Measurements from ENCODE around the gene MRPS18B.

Gene MRPS18B

GRCh38 chr6:30610065-30610464 is 7.6 kb upstream of the MRPS18B start:
- no peak for DNase-seq

- DNase-seq: no peak
Observed at GRCh38 chr6:30611150-30611855, 6.3 kb upstream of the MRPS18B start.

DNA sequence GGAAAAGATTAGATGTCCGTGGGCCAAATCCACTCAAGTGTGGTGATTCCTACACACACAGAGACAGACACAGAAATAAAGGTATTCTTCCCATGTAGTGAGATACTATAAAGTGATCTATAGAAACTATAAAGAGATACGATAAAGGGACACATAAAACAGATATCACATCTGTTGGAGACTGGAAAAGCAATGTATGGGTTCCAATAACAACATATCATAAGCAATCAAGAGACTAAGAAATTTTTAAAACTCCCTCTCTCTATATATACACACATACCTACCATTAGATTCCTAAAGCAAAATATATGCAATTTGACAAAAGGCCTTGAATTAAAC is 5.8 kb upstream of the MRPS18B start:
- DNase-seq: no peak

DNA sequence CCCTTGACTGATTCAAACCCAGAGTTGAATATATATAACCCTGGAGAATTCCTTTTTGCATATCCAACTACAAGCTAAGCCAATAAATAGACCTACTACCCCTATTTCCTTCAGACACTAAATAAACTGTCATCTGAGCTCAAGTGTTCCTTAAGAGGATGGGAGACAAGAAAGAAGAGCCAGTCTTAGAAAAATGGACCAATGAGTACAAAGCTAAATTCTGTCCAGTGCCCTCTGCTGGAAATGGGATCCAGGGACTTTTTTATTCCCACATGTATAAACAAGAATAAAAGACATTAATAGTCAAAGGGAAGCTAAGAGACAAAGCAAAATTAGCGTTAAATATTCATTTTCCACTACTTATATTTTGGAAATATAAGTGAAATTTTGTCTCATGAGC is 5.4 kb upstream of the MRPS18B start:
- no peak for DNase-seq

DNA sequence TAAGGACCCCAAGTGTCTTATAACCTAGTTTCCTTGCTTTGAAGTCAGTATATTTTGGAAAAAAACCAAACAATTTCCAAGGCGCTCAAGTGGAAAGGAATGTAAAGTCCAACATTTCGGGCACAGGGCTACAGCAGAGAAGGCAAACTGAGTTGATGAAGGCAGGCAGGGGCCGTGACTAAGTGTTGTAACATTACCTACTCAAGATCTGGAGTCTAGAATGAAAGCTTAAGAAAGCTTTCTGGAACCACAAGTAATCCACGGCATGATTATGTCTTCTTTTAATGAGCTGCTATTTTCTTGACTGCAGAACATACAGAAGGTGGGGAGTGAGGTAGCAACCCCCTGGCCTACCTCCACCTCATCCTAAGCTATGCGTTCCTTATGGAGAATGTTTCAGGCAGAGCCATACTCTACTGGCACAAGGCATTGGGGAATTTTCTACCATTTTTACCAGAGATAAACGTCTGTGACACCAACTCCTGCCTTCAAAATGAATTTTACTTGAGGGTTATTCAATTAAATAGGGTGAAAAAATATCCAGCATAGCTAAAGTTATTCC is 4.9 kb upstream of the MRPS18B start:
- DNase-seq: no peak

DNA sequence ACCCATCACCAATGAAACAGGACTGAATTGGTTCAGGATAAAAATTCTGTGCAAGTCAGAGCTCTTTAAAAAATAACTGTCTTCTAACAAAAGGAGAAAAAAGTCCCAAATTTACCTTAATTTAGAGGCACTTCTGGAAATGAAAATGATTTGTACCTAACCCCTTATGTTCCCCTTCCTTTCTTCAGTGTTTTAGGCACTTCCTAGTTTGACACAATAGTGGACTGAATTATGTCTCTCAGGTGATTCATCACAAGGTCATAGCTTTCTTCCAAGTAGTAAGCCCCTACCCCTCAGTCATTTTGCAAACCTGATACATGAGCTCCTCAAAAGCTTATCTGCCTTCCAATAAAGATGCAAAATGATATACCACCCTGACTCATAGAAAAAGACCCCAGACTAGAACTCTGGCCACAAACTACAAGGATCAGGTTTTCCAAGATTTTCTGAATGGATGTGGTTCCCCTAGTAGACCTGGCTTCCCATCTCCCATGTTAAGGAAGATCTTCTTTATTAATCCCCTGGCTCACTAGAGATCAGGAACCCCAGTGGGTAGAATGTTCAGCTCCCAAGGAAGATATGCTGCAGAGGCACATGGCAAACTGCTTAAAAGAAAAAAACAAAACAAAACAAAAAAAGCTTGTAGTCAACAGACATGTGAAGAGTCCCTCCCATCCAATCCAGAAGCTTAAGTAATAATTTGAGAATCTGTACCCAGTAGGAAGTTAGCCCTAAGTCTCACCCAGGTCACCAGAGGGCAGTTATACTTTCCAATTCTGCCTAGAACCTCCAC is 4.2 kb upstream of the MRPS18B start:
- no peak for DNase-seq

DNA sequence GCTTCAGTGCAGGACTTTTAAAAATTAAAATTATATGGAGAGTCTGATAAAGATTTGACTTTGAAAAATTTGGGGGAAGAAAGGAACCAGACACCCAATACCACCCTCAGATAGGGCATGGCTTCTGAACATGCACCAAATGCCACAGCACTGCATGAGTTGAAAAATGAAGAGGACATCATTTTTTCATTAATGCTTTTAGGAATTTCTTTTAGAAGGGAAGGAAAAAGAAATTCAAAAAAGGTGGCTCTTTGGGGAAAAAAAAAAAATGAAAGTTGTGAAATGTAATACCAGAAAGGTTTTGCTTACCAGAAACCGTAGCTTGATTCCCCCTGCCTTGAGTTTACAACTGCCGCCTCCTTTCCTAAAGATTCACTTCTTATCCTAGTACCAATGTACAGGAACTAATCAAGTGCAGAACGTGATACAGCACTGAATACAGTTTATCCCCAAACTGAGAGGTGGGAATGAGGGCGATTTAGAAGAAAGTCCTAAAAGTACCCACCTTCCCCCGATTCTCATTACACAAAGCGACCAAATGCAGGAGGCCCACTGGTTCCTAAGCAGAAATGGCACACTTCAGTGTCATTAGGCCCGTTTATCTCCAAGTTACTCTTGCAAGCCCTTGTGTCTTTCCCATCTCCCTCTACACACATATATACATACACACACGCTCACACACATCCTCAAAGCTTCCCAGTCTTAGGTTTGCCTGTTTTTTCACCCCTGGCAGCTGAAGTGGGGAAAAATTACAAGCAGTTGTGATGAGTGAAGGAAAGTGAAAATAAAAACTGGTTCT is 3.4 kb upstream of the MRPS18B start:
- DNase-seq: no peak

DNA sequence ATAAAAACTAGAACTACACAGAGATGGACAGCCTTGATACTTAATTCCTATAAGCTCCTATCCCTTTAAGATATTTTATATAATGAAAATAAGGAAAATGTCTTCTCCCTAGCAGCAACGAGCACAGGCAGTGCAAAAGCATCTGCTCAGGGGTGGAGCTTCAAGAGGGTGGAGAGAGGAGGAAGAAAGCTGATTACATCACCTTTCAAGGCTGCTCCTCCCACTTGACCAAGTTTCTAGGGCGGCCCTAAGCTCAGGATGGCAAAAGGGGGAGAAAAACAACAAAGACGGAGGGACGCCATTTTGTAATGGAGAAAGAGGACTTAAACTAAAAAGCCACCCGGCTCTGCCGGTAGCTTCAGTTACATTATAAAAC is 2.8 kb upstream of the MRPS18B start:
- DNase-seq: peak; percentile 83

DNA sequence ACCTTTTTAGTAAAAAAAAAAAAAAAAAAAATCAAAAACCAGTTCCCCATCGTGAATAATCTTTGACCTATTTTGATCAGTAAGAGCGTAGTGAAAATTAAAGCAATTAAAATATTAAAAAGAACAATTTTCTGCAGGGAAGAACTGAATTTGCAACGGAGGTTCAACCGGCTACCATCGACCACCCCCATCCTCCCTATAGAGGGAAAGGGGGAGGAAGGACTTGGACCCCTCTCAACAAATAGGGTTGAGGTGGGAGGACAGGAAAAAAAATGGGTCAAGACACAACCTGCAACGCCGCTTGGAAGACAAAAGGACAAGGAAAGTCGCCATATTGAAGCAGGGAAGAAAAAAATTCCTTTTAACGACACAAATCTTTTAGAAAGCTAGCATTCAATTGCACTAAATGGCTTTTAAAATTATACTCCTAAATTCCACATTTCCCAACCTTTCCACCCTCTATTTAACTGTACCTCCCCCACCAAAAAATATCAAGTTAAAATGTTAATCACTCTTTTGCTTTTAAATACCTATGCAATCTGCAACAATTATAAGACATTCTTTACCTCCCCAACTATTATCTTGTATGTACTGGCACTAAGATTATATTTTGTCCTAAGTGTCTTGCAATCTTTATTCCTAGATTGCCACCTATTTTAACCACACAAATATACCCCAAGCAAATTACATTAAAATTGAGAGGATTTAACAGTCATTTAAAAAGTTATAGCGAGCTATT is 2.3 kb upstream of the MRPS18B start:
- DNase-seq: no peak

DNA sequence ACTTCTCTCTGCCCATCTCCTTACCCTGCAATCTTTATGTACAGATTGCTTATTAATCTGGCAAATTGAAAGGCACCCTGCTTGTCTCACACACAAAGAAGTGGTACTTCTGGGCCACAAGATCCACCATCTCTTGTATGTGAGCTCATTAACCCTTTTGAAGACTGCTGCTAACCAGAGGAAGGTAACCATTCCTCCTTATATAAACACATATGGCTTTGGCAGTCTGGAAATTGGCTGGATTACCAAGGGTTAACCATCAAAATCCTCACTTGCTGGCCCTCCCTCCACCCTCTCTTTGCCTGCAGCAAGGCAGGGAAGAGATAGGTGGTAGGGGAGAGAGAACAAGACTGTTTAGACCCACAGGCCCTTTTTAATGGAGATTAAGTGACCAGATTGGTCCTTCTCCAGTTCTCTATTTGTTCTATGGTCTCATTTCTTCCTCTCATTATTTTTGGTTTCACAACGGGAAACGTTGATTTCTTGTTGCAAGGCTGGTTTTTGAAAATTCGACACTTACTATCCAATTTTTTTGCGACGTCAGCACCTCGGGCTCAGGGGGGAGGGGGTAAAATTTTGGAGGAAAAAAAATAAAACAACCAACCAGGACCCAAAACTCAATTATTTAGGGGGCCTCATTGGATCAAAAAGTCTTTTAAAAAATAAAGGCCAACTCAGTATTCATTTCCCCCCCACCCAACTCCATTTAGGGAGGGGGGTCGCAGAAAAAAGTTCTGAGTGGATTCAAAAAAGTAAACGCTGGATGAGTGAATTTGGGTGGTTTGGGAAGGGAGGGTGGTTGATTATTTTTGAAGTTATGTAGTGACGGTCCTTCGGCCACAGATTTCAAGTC is 1.5 kb upstream of the MRPS18B start:
- peak; percentile 4 for DNase-seq

DNA sequence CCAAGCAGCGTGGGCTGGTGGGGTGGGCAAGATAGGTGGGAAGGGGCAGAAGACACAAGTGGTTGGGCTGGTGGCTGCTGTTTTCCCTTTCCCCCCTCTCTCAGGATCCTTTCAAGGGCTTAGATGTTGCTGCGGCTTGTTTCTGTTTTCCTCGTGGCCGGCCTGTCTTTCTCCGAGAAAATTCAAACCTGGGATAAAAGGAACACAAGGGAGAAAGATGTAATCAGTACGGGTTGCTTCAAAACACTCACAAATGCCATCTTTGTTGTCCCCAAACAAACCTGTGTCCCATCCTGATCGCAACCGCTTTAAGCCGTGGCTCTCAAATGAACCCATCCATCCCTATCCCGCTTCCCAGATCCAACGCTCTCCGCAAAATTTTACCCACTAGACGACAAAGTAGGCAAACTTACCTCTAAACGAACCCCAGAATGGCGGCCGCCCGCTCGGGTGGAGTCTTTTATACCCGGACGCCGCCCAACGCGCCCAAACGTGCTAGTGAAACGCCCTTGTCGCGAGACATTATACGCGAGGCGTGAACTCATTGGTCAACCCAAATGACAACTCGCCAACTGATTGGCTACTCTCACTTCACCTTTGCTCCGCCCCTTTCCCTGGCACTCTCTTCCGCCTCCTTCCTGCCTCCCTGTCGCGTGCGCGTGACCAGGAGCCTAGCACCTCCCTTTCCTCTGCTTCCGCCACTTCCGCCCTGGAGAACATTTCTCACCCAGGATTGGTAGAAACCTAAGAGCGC is 652 bp upstream of the MRPS18B start, which contains the start of gene PPP1R10:
Gene PPP1R10 (minus strand): TSS at position 433 of the 754 bp plus-strand sequence. CDS start 7,299 bp downstream, outside the sequence.
- peak; percentile 98 for DNase-seq

- DNase-seq: no peak
Observed at GRCh38 chr6:30618270-30618797, 694 bp downstream of the MRPS18B start.

DNA sequence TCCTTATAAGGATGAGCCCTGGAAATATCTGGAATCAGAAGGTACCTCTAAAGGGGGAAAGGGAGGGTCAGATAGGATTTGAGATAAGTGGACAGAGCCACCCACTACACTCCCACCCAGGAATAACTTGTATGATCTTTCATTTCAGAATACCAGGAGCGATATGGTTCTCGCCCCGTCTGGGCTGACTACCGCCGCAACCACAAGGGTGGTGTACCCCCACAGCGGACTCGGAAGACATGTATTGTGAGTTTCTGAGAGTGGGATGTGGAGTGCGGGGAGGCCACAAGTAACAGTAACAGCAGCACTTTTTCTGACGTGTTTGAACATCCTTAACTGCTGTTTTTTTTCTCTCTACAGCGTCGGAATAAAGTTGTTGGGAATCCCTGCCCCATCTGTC is 1.9 kb downstream of the MRPS18B start:
- no peak for DNase-seq

- DNase-seq: no peak
Observed at GRCh38 chr6:30625511-30625910, 7.9 kb downstream of the MRPS18B start.

DNA sequence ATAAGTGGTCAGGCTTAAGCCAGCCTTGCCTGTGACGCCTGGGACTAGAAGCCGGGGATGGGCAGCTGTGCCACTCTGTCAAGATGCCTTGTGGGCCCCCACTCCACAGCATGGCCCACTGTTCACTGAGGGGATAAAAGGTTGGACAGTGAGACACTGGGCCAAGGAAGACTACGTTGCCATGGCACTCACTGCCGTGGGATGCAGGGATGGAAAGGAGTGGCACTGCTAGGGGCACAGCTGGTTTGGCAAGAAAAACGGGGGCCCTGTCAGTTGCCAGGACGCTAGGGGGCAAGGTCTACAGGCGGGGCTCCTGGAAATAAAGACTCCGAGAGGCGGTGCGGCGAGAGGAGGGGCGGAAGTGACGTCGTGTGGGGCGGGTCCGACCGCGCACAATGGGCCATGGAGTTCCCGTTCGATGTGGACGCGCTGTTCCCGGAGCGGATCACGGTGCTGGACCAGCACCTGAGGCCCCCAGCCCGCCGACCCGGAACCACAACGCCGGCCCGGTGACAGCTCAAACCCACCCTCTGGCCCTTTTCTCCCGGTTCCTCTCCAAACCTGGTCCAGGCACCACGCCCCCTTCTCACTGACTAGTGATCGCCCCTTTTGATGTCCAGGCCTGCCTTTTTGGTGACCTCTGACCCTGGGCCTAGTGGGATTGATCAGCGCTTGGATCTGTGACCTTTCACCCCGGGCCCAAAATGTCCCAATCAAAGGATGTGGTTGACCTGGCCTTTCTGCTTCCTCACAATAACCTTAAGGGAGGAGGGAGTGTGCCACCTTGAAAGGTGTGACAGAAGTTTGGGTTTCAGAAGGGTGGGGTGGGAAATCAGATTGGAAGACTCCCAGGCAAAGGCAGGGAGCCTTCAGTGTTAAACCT is 9.1 kb downstream of the MRPS18B start, which contains the start of gene ATAT1:
Gene ATAT1 (plus strand): TSS at position 391 of the 883 bp plus-strand sequence.
- DNase-seq: peak; percentile 86

DNA sequence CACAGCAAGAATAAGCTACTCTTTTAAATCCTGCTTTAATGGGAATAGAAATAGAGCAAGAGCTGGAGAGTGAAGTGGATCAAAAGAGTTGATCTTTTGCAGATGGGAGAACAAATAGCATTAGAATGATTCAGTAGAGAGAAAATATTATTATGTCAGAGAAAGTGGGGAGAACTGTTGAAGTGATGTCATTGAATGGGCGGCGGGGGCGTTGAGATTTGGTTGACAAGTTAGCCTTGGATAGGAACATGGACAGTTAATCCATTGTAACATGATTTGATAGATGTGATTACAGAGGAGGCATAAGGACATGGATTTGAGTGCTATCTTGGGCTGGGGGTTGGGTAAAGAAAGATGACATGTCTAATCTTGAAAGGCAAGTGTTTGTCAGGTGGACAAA is 18.2 kb downstream of the MRPS18B start:
- no peak for DNase-seq

GRCh38 chr6:30640481-30640880 is 22.8 kb downstream of the MRPS18B start:
- DNase-seq: no peak

GRCh38 chr6:30641048-30641447 is 23.4 kb downstream of the MRPS18B start:
- no peak for DNase-seq

GRCh38 chr6:30643656-30644055 is 26.0 kb downstream of the MRPS18B start:
- no peak for DNase-seq

Data from stimulated activated naive CD4-positive, alpha-beta T cell treated with Interleukin-2 at 50 U/mL for 16 hours (primary cell).